Activated naive CD4-positive, alpha-beta T cell (primary cell): Measurements from ENCODE around the gene PSD.

ENCODE experiments used
- DNase-seq, 4 experiments: peaks; one replicate each; lab custom pipeline; 2025; lab: John Stamatoyannopoulos, UW

PSD gene

GRCh38 chr10:102404361-102405107, 14.1 kb downstream of the PSD start:
- no peak for DNase-seq

- DNase-seq = no peak
Observed at GRCh38 chr10:102403115-102403514, 15.5 kb downstream of the PSD start.

- DNase-seq = no peak
Observed at GRCh38 chr10:102402512-102402896, 16.1 kb downstream of the PSD start.

- DNase-seq = no peak
Observed at GRCh38 chr10:102401735-102402511, 16.7 kb downstream of the PSD start.

GRCh38 chr10:102401342-102401654, 17.3 kb downstream of the PSD start:
- DNase-seq = no peak

GRCh38 chr10:102400598-102401341, 17.8 kb downstream of the PSD start:
- no peak for DNase-seq

DNA sequence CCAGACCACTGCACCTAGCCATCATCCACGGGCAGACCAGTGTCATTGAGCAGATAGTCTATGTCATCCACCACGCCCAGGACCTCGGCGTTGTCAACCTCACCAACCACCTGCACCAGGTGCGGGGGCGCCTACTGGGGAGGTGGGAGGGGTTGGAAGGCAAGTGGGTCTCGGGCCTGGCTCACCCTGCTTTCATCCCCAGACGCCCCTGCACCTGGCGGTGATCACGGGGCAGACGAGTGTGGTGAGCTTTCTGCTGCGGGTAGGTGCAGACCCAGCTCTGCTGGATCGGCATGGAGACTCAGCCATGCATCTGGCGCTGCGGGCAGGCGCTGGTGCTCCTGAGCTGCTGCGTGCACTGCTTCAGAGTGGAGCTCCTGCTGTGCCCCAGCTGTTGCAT, 18.5 kb downstream of the PSD start:
- DNase-seq = no peak

- DNase-seq = peak; percentile 70 to 85 (median 82)
Observed at GRCh38 chr10:102399217-102400021, 19.2 kb downstream of the PSD start.

DNA sequence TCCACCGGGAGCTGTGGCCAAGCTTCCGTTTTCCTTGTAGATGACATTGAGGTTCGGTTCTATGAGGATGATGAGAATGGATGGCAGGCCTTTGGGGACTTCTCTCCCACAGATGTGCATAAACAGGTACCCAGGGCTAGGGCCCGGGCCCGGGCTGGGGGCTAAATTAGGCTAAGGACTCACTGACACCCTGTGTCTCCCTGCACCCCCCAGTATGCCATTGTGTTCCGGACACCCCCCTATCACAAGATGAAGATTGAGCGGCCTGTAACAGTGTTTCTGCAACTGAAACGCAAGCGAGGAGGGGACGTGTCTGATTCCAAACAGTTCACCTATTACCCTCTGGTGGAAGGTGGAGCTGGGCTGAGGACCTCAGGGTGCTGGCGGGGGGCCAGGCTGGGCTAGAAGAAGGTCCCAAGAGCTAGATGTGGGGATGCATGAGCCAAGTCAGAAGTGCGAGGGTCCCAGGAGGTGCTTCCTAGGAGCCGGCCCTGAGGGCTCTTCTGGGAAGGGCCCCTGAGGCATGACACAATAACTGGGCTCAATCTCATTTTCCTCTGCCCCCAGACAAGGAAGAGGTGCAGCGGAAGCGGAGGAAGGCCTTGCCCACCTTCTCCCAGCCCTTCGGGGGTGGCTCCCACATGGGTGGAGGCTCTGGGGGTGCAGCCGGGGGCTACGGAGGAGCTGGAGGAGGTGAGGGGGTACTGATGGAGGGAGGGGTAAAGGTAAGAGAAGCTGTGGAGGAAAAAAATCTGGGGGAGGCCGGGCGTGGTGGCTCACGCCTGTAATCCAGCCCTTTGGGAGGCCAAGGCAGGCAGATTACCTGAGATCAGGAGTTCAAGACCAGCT, 20.2 kb downstream of the PSD start:
- DNase-seq = no peak

DNA sequence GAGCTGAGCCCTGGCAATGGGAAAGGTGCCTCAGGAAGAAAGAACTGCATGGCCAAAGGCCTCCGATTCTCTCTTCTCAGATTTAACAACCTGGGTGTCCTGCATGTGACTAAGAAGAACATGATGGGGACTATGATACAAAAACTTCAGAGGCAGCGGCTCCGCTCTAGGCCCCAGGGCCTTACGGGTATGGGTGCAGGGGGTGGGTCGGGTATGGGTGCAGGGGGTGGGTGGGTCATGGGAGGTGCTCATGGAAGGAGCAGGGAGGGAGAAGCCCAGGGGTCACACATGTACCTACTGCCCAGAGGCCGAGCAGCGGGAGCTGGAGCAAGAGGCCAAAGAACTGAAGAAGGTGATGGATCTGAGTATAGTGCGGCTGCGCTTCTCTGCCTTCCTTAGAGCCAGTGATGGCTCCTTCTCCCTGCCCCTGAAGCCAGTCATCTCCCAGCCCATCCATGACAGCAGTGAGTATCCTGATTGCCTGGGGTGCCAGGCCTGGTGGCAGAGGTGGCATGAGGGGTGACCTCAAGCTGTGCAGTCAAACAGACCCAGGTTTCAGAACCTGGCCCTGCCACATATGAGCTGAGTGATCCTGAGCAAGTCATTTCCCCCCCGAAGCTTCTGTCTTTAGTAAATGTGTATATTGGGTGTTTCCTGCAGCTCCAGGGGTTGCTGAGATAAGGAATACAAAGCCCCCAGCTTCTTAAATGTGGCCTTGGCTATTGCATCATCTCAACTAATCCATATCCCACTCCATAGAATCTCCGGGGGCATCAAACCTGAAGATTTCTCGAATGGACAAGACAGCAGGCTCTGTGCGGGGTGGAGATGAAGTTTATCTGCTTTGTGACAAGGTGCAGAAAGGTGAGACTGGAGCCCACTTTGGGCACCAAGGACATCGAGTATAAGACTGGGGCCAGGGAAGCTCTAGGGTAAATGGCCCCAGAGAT, 21.1 kb downstream of the PSD start:
- DNase-seq = no peak

- DNase-seq = no peak
Observed at GRCh38 chr10:102396730-102397151, 21.8 kb downstream of the PSD start.

DNA sequence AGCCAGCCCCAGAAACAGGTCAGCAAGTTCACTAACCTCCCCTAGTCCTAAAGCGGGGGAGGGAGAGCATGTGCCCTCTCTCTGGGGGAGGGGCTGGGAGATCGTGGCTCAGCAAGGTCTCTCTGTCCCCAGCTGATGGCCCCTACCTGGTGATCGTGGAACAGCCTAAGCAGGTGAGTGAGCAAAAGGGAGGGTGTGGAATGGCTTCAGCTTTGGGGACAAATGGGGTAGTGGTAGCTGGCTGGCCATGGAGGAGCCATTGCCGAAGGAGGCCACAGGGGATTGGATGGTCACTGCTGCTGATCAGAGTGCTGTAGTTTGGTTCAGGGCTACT, 22.3 kb downstream of the PSD start:
- DNase-seq = no peak

- DNase-seq = peak; percentile 68 to 89 (median 80)
Observed at GRCh38 chr10:102395400-102396316, 22.9 kb downstream of the PSD start, which contains the start of gene NFKB2. TSS of gene NFKB2 (plus strand) at chr10:102395705. CDS start at chr10:102395960, 255 bp downstream.

DNA sequence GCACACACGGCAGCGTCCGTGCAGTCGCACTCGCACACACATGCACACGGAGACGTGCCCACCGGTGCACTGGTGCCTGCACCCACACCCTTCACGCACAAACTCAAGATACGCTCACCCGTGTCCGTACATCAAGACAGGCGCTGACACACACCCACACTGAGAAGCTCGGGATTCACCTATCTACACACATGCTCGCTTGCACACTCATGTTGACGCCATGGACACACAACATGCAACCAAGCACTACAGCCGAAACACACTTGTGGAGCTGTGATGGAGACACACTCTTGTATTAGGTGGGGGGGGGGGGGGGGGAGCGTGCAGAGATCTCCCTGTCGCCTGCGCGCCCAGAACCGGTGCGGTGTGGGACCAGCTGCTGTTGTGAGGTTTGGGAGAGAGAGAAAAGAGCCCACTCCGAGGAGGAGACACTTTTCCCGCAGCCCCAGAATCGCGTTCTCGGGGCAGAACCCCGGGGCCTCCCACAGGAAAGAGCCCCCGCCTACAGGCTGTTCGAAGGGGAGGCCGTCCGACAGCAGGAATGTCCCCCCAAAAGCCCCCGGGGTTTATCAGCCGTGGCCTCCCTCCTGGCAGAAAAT, 23.7 kb downstream of the PSD start:
- DNase-seq = peak; percentile 61 to 73 (median 66)

DNA sequence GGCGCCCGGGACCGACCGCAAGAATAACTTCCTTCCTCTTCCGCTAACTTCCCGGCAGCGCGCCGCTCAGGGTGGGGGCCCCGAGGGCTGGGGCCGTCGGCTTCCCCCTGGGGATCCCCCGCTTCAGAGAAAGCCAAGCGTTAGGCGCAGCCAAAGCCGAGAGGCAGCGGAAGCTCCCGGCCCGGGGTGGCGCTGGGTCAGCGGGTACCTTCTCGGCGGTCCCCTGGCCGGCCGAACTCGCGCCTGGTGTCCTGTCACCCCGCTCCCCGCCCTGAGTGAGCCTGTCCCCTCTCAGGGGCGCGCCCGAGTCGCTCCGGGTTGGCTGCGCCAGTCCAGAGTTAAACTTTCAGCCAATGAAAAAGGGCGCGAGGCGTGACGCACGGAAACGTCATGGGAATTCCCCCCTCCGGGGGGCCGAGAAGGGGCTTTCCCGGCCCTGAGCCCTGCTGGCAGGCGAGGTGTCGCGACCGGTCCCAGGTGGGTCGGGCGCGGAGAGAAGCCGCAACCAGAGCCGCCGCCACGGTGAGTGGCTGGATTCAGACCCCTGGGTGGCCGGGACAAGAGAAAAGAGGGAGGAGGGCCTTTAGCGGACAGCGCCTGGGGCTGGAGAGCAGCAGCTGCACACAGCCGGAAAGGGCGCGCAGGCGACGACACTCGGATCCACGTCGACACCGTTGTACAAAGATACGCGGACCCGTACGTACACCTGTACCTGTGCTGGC, 24.3 kb downstream of the PSD start:
- DNase-seq = peak; percentile 96 to 100 (median 98)

GRCh38 chr10:102393411-102394078, 25.0 kb downstream of the PSD start:
- no peak for DNase-seq

- no peak for DNase-seq
Observed at GRCh38 chr10:102392306-102392705, 26.3 kb downstream of the PSD start.
